Hematopoietic multipotent progenitor cell treated with erythropoietin and hydrocortisone succinate and interleukin-3 and kit ligand, for 15 days (in vitro differentiated cells): Measurements from ENCODE around the gene PDE10A.
"Not testable (repeated sequence)": the region's sequence is repeated elsewhere in the genome, so short reads cannot be mapped to it uniquely, and the experiment has no call there.

Source experiments
- DNase-seq: peaks from one replicate; pipeline ENCODE4 v3.0.0-alpha.2; 2015; ENCODE audit warnings: low spot score

The PDE10A gene

DNA sequence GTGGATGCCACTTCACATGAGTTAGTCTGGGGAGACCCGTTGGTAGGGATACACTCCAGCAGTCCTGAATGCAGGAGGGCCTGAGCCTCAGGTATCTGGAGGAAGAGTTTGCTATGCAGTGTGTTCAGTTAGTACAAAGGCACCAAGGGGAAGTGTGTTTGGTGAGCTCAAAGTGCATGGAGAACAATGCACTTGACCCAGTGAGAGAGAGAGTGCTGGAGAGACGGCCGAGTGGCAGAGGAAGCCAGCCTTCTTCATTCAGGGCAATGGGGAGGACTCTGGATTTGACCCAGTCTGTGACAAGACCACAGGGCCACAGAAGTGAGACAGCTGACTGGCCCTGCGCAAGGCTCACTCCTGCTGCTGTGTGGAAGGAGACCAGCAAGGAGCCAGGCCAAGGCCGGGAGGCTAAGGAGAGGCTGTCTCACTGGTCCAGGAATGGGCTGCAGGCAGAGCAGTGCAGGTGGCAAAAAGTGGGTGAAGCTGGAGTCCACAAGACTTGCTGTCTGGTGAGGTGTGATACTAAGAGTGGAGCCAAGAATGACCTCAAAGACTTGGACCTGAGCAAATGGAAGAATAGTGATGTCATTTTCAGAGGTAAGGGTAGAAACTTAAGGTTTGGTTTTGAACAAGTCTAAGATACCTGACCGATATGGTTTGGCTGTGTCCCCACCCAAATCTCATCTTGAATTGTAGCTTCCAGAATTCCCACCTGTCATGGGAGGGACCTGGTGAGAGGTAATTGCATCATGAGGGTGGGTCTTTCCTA, 38.0 kb downstream of the PDE10A start:
- no peak for DNase-seq

DNA sequence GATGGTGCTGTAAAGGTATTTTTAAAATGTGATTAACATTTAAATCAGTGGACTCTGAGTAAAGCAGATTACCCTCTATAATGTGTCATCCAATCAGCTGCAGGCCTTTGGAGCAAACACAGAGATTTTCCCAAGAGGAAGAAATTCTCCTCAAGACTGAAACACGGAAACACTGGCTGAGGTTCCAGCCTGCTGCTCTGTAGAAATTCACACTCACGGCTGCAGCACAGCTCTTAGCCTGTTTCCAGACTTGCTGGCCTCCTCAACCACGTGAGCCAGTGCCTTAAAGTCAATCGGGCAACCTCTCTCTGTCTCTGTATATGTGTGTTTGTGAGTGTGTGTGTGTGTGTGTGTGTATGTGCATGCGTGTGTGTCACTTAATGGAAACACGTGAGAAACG, 41.1 kb downstream of the PDE10A start:
- no peak for DNase-seq

DNA sequence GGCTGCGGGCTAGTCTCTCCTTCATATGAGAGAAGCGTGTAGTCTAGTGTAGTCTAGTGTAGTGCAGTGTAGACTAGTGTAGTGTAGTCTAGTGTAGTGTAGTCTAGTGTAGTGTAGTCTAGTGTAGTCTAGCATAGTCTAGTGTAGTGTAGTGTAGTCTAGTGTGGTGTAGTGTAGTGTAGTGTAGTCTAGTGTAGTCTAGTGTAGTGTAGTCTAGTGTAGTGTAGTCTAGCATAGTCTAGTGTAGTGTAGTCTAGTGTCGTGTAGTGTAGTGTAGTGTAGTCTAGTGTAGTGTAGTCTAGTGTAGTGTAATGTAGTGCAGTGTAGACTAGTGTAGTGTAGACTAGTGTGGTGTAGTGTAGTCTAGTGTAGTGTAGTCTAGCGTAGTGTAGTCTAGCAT, 44.1 kb downstream of the PDE10A start:
- not testable (repeated sequence) for DNase-seq

- DNase-seq, result no peak
Observed at GRCh38 chr6:165618241-165618640, 44.8 kb downstream of the PDE10A start.

GRCh38 chr6:165617528-165617927, 45.5 kb downstream of the PDE10A start:
- no peak for DNase-seq

GRCh38 chr6:165616116-165616515, 46.9 kb downstream of the PDE10A start:
- no peak for DNase-seq

DNA sequence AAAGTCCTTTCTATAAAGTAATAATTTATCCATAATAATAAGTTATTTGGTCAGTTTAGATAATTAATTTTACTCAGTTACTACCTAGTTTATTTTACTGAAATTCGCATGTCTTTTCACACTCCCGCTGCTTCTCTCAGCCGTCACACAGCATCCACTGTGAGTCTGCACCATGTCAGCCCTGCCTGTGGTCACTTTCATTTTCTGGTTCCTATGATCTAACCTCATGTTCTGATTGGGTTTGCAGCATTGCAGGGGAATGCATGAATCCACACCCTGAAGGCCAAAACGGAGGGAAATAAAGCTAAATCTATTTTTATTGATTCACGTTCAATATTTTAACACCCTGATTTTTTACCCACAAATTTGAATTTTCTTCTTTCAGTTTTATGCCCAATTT, 47.4 kb downstream of the PDE10A start:
- no peak for DNase-seq

DNA sequence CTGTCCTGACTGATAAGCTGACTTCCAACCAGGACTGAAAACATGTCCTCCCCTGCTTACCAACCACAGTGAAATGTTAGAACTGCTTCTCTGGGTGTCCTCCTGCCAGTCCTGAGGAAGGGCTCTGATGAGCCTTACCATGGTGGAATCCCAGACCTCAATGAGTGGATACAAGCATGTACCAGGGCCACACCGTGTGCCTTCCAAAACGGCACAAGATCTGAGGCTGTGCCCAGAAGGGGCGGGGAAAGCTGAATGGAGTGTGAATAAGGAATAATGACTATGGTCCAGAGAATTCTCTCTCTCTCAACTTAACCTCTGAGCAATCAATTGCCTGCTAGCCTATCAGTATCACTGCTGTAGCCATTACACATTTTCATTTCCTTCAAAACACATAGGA, 51.7 kb downstream of the PDE10A start:
- no peak for DNase-seq

GRCh38 chr6:165608577-165608976, 54.5 kb downstream of the PDE10A start:
- DNase-seq, result not testable (repeated sequence)

DNA sequence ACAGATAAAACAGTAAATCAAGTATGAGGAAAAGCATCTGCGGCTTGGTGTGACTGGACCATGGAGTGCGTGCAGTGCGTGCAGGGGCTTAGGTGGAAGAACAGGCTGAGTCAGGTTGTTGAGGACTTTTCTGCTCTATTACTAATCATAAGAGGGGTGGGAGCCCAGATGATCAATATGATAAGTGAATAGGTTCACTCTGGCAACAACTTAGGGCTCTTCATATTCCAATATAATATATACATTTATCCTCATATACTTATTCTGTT, 56.4 kb downstream of the PDE10A start:
- no peak for DNase-seq

DNA sequence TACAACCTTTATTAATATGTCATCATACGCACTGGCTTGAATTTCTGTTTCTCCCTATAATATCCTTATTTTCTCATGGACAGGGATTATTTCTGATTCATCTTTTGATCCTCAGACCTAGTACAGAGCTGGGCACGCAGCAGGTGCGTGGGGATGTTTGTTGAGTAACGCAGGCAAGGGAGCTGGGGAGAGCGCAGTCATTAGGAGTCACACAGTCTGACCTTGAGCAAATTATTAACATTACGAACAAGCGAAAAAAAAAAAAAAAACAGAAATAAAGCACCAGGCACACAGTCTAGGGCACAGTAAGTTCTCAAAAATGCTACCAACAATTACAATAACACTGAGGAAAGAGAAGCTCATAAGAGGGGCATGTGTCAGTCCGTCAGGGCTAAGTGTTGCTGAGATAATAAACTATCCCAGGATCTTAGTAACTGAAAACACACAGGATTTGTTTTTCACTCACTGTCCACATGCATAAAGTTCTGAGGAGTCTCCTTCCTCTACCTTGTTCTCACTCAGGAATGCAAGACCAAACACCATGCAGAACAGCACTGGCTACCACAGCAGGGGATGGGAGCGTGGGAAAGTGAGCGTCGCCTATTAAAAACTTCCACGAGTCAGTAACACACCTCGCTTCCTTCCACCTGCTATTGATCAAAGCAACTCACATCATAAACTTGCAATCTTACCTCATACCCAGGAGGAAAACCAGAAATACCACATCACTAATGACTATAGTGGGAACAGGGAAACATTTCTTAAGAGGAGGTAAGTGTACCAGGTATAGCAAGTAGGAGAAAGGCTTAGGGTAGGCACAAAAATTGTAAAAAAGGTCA, 56.9 kb downstream of the PDE10A start:
- no peak for DNase-seq

GRCh38 chr6:165605182-165605875, 57.7 kb downstream of the PDE10A start:
- DNase-seq, result no peak

DNA sequence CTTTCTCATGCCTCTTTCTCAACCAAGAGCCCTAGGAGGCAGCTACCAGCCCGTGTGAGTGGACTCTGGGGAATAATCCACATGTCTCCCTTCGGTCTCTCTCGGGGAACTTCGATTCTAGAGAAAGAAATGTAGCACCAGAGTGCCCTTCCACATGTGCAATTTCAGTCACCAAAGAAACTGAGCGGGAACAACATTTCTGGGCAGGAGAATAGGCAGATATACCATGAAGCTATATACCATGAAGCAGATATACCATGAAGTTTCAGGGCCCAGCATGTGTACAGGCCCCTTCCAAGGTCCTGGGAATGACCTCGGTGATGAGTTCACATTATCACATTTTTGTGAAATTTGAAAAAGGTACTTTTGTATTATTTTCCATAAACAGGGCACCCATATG, 60.8 kb downstream of the PDE10A start:
- DNase-seq, result no peak

DNA sequence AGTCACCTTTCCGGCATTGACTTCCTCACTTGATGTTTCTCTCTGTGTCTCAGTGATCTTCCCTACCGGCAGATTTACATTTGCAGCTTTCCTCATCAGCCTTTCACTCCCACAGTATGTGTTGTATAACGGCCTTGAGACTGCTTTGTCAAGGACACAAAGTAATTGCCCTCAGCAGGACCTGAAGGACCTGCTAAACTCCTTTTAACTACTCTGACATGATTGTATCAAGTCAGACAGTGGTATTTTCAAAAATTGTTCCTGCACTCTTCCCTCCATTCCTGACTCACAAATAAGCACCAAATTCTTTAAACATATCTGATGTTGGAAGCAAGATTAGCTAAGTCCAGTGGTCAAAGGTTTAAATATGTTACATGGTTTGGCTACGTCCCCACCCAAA, 62.4 kb downstream of the PDE10A start:
- no peak for DNase-seq

DNA sequence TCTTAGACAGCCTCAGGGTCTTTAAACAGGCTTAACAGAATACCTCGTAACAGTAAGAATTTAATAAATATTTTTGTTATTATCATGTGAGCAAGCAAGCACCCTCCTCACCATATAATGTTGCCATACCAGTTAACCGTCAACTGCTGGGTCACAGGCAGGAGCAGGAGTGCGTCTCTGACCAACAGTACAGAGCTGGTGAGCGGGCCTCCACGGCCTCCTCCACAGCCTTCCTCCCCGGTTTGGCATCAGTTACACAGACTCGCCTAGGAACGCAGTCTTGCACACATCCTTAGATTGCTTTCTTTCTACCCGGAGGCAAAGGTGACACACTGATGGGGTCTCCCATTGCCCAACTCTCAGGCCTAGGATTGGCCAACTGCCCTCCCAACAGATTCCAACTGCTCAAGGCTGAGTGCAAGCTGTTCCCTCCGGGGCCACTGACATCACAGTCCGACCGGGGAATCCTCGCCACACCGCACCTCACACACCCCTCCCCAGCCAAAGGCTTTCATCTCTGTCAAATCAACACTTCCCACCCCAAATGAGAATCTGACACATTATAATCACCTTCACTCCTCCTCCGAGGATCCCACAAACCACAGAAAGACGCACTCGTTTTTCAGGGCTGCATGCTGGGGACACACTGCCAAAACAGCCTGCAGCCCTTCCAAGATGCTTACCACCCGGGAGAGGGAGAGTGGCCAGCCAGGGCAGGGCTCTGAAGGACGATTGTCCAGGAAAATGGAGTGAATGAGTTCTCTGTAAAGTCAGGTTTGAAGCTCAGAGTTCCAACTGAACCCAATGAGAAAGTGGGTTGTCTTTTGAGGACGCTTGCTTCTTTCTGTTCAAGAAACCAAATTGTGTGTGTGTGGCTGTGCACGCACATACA, 63.2 kb downstream of the PDE10A start:
- no peak for DNase-seq

- DNase-seq, result no peak
Observed at GRCh38 chr6:165599121-165599520, 63.9 kb downstream of the PDE10A start.

- DNase-seq, result no peak
Observed at GRCh38 chr6:165597821-165598220, 65.2 kb downstream of the PDE10A start.

GRCh38 chr6:165594584-165595333, 68.3 kb downstream of the PDE10A start:
- no peak for DNase-seq

GRCh38 chr6:165592947-165593346, 70.1 kb downstream of the PDE10A start:
- not testable (repeated sequence) for DNase-seq

DNA sequence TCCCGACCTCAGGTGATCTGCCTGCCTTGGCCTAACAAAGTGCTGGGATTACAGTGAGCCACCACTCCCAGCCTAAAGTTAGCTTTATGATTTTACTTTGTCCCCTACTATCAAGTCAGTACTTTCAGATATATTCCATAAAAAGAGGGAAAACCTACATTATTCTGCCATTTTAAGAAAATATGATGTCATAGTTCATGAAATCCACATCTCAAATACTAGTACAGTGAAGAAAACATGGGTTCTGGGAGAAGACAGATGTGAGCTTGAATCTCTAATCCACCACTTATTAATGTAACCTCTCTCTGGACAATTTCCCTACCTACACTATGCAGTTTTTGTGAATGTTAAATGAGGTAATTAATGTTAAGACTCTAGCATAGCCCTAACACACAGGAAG, 74.5 kb downstream of the PDE10A start:
- DNase-seq, result no peak

DNA sequence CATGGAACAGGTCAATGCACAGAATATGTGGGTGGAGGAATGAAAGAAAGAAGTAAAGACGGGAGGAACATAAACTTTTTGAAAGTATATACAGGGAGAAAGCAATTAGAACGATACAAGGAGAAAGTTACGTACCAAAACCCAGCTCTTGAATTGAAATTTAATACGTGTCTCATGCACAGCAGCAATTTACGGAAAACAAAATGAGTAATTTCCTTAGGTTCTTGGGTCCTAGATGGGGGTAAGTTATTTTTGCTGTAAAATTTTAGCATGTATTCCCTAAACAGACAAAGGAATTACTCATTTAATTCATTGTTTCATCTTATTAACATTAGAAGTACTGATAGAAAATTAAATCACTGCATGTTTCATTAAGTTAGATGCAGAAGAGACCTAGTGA, 75.8 kb downstream of the PDE10A start:
- no peak for DNase-seq
